Neural progenitor cell (in vitro differentiated cells): ENCODE measurements around the gene GDF11. TPM values are rescaled to one million over a fixed set of nuclear protein-coding genes. Genes with fewer than 3 reads are reported as not detected.
"Not testable (repeated sequence)": the region's sequence is repeated elsewhere in the genome, so short reads cannot be mapped to it uniquely, and the experiment has no call there.

ENCODE experiments used
- DNase-seq: peaks from one replicate; pipeline ENCODE4 v3.0.0-alpha.2; 2016; ENCODE audit warnings: low spot score
- H2AFZ ChIP-seq: fragments of 200-600 bp; sonication (generic); replicated peaks from 2 replicates; pipeline ENCODE4 v1.6.1; 2016; ENCODE audit warnings: antibody characterized with exemption
- H3F3A ChIP-seq: fragments of 200-600 bp; sonication (generic); 2 replicates; pipeline ENCODE4 v1.6.1; 2016; ENCODE audit warnings: antibody characterized with exemption, low read depth
- H3K27ac ChIP-seq: fragments of 200-600 bp; sonication (generic); 2 replicates; pipeline ENCODE4 v1.5.1; 2016; ENCODE audit warnings: mild to moderate bottlenecking
- H3K27me3 ChIP-seq: fragments of 200-600 bp; sonication (generic); 2 replicates; pipeline ENCODE4 v1.6.1; 2016; ENCODE audit warnings: mild to moderate bottlenecking, moderate library complexity
- H3K36me3 ChIP-seq: fragments of 200-600 bp; sonication (generic); 2 replicates; pipeline ENCODE4 v1.5.1; 2016
- H3K4me1 ChIP-seq: fragments of 200-600 bp; sonication (generic); 2 replicates; pipeline ENCODE4 v1.6.1; 2016; ENCODE audit warnings: mixed run types
- H3K4me2 ChIP-seq: fragments of 200-600 bp; sonication (generic); 2 replicates; pipeline ENCODE4 v1.6.1; 2016
- H3K4me3 ChIP-seq: fragments of 200-600 bp; sonication (generic); 2 replicates; pipeline ENCODE4 v1.5.1; 2016
- H3K79me2 ChIP-seq: fragments of 200-600 bp; sonication (generic); 2 replicates; pipeline ENCODE4 v1.6.1; 2016; ENCODE audit warnings: low read depth
- H3K9ac ChIP-seq: fragments of 200-600 bp; sonication (generic); 2 replicates; pipeline ENCODE4 v1.6.1; 2016
- H3K9me3 ChIP-seq: fragments of 200-600 bp; sonication (generic); 2 replicates; pipeline ENCODE4 v1.5.1; 2016; ENCODE audit warnings: low read depth
- H4K20me1 ChIP-seq: fragments of 200-600 bp; sonication (generic); 2 replicates; pipeline ENCODE4 v1.6.1; 2016; ENCODE audit warnings: low read depth
- H3K27ac Mint-ChIP-seq: 3 replicates; pipeline ENCODE4 v1.8.0; 2021; ENCODE audit warnings: mixed read lengths
- H3K27me3 Mint-ChIP-seq: 2 replicates; pipeline ENCODE4 v1.8.0; 2022; ENCODE audit warnings: low read depth, mild to moderate bottlenecking, inconsistent platforms, moderate library complexity, mixed read lengths; ENCODE audit not compliant: insufficient read depth
- H3K36me3 Mint-ChIP-seq: 3 replicates; pipeline ENCODE4 v1.8.0; 2021; ENCODE audit warnings: mixed read lengths
- H3K4me1 Mint-ChIP-seq: 3 replicates; pipeline ENCODE4 v1.8.0; 2021; ENCODE audit warnings: mixed read lengths
- H3K4me3 Mint-ChIP-seq: 3 replicates; pipeline ENCODE4 v1.8.0; 2021; ENCODE audit warnings: mild to moderate bottlenecking, moderate library complexity, mixed read lengths
- H3K9me3 Mint-ChIP-seq: 3 replicates; pipeline ENCODE4 v1.8.0; 2020; ENCODE audit warnings: mixed read lengths
- CTCF ChIP-seq: fragments of 200-600 bp; sonication (generic); IDR thresholded peaks from 2 replicates; pipeline ENCODE4 v1.5.1; 2017; ENCODE audit warnings: antibody characterized with exemption, mild to moderate bottlenecking
- EZH2 ChIP-seq: fragments of 200-600 bp; sonication (generic); IDR thresholded peaks from 2 replicates; pipeline ENCODE4 v1.6.1; 2017; ENCODE audit warnings: antibody characterized with exemption, mild to moderate bottlenecking, moderate library complexity
- EZH2phosphoT487 ChIP-seq: fragments of 200-600 bp; sonication (generic); IDR thresholded peaks from 2 replicates; pipeline ENCODE4 v1.6.1; 2017; ENCODE audit warnings: antibody characterized with exemption
- total RNA-seq: library from RNA; depleted of rRNA; stranded (reverse); fragments of >200 nt; gene quantifications from 2 replicates; pipeline ENCODE4 v1.2.3, GENCODE V29; 2015; ENCODE audit warnings: low replicate concordance

The GDF11 gene
- total RNA-seq, 1 donor from 2014 or later: 9.1 TPM

DNA sequence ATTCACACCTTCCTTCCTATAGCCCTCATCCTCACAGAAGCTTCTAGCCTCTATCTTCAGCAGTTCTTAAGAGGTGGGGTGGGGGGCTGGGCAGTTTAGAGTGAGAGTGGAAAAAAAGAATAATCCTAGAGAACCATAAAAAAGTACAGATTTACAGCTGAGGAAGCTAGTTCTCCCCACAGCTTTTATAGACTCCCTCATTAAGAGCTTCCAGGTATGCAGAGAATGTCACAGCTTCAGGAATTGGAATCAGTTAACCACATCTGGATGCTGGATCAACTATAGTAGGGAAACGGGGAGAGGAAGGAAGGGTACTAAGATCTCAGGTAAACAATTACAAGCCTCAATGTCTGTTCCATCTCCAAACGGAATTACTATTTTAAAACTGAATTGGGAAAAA, 12.3 kb downstream of the GDF11 start:
- H3K9me3 ChIP-seq: no peaks in the 10 kb centered on the region
- peak overlapping the region; percentile 57 for H3K27ac ChIP-seq
- Mint-ChIP-seq H3K9me3 (peaks cover 2% of the 10 kb centered on the region), H3K27me3 (peaks cover 8% of the 10 kb centered on the region), H3K4me3 (no peak overlapping the region), H3K4me1 (peaks cover 17% of the 10 kb centered on the region), H3K27ac (no peak overlapping the region), H3K36me3 (peaks cover 55% of the 10 kb centered on the region)
- H3K36me3 ChIP-seq: peaks cover 34% of the 10 kb centered on the region
- no peak for DNase-seq
- H3K79me2 ChIP-seq: peaks cover 12% of the 10 kb centered on the region
- H3K4me1 ChIP-seq: peaks cover 36% of the 10 kb centered on the region
- H3K4me3 ChIP-seq: no peak overlapping the region
- TF ChIP-seq CTCF (no peak), EZH2 (no peak), EZH2phosphoT487 (no peak)
- H3K27me3 ChIP-seq: no peaks in the 10 kb centered on the region
- no peak overlapping the region for H3K4me2 ChIP-seq
- H3F3A ChIP-seq: peaks cover 78% of the 10 kb centered on the region
- peaks cover 79% of the 10 kb centered on the region for H4K20me1 ChIP-seq
- no peak overlapping the region for H3K9ac ChIP-seq
- no peak overlapping the region for H2AFZ ChIP-seq

DNA sequence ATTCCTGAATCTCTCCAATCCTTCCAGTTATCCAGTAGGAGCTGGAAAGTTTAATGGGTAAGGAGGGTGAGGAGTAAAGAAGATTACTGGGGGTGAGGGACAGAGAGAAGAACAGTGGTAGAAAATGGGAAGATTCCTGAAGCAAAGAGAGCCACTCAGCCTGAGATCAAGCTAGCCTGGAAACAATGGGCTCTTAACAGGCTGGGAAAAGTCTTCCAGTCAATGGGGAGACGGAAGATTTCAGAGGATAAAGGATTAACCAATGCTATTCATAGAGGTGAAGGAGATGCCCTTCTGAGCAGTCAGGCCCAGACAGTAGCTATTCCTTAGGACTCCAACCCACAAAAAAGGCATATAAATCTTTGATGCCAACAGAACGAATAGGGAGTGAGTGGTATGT, 14.8 kb downstream of the GDF11 start:
- Histone ChIP-seq H3K9me3 (no peaks in the 10 kb centered on the region), H3K27ac (peak overlapping the region; percentile 65), H4K20me1 (peaks cover 72% of the 10 kb centered on the region), H3K9ac (no peak overlapping the region), H2AFZ (no peak overlapping the region), H3K4me1 (peaks cover 36% of the 10 kb centered on the region), H3K79me2 (peaks cover 12% of the 10 kb centered on the region), H3F3A (peaks cover 76% of the 10 kb centered on the region), H3K4me3 (no peak overlapping the region), H3K36me3 (peaks cover 38% of the 10 kb centered on the region), H3K4me2 (peak overlapping the region; percentile 57), H3K27me3 (no peaks in the 10 kb centered on the region)
- H3K4me3 Mint-ChIP-seq: no peak overlapping the region
- peaks cover 11% of the 10 kb centered on the region for H3K4me1 Mint-ChIP-seq
- H3K27ac Mint-ChIP-seq: peak overlapping the region; percentile 31
- H3K9me3 Mint-ChIP-seq: peaks cover 2% of the 10 kb centered on the region
- H3K27me3 Mint-ChIP-seq: peaks cover 6% of the 10 kb centered on the region
- no peak for TF ChIP-seq EZH2
- TF ChIP-seq CTCF: no peak
- no peak for TF ChIP-seq EZH2phosphoT487
- DNase-seq: peak; percentile 83
- peaks cover 50% of the 10 kb centered on the region for H3K36me3 Mint-ChIP-seq

- H3K4me3 ChIP-seq, H2AFZ ChIP-seq, H3K4me2 ChIP-seq, H3K27ac Mint-ChIP-seq, H3K9ac ChIP-seq, H3K27ac ChIP-seq, DNase-seq, H3K27me3 Mint-ChIP-seq, H3K27me3 ChIP-seq, H3K4me3 Mint-ChIP-seq, H3K9me3 ChIP-seq, H3K9me3 Mint-ChIP-seq: not testable (repeated sequence)
- Mint-ChIP-seq H3K4me1 (peaks cover 11% of the 10 kb centered on the region), H3K36me3 (peaks cover 45% of the 10 kb centered on the region)
- Histone ChIP-seq H4K20me1 (peaks cover 74% of the 10 kb centered on the region), H3F3A (peaks cover 71% of the 10 kb centered on the region), H3K36me3 (peaks cover 33% of the 10 kb centered on the region), H3K79me2 (peaks cover 12% of the 10 kb centered on the region), H3K4me1 (peaks cover 36% of the 10 kb centered on the region)
These were observed 15.7 kb downstream of the GDF11 start for GRCh38 chr12:55758575-55758974.

DNA sequence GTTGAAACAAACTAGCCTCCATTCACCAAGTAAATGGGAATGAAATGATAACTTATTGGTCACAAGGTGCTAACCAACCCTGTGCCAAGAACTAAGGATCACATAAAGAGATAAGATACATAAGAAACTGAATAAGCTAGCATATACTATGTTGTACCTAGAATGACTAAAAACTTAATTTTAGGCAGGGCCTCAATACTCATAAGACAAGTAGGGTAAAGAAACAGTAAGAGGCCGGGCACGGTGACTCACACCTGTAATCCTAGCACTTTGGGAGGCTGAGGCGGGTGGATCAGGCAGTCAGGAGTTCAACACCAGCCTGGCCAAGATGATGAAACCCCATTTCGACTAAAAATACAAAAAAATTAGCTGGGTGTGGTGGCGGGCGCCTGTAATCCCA, 17.7 kb downstream of the GDF11 start:
- peaks cover 18% of the 10 kb centered on the region for H3K4me1 ChIP-seq
- H3K9ac ChIP-seq: no peak overlapping the region
- Mint-ChIP-seq H3K27ac (no peak overlapping the region), H3K36me3 (peaks cover 40% of the 10 kb centered on the region), H3K4me1 (peaks cover 11% of the 10 kb centered on the region), H3K4me3 (no peak overlapping the region), H3K27me3 (no peaks in the 10 kb centered on the region), H3K9me3 (peaks cover 2% of the 10 kb centered on the region)
- no peak overlapping the region for H3K4me2 ChIP-seq
- no peak overlapping the region for H3K27ac ChIP-seq
- H3K27me3 ChIP-seq: no peaks in the 10 kb centered on the region
- peaks cover 52% of the 10 kb centered on the region for H3F3A ChIP-seq
- H3K9me3 ChIP-seq: no peaks in the 10 kb centered on the region
- no peak for DNase-seq
- peaks cover 33% of the 10 kb centered on the region for H3K36me3 ChIP-seq
- H2AFZ ChIP-seq: no peak overlapping the region
- H4K20me1 ChIP-seq: peaks cover 73% of the 10 kb centered on the region
- H3K4me3 ChIP-seq: no peak overlapping the region
- TF ChIP-seq EZH2phosphoT487 (no peak), CTCF (no peak), EZH2 (no peak)
- no peaks in the 10 kb centered on the region for H3K79me2 ChIP-seq
